GM13977 (cell line): ENCODE results near the gene OR6S1.
A peak's percentile ranks its signal among the peaks of the same experiment; 100 is the strongest.

Experiments used
- DNase-seq: peaks from one replicate; pipeline ENCODE4 v3.0.0; 2012; ENCODE audit warnings: low spot score
- CTCF ChIP-seq: IDR thresholded peaks from 2 replicates; pipeline ENCODE4 v1.5.1; 2012; ENCODE audit warnings: mild to moderate bottlenecking, control low read depth; ENCODE audit not compliant: insufficient read depth; ENCODE audit errors: extremely low read depth, missing control alignments
- in situ Hi-C: fragments of 300-500 bp; cut with MboI; formaldehyde crosslinking; loops from one replicate; pipeline ENCODE4 v1.12.0; 2022; ENCODE audit warnings: low sequenced_read_pairs, low pct_unique_long_range_greater_than_20kb, mixed read lengths, inconsistent platforms; ENCODE audit not compliant: unreplicated experiment

OR6S1 gene

GRCh38 chr14:20617138-20618003 lies 24.1 kb downstream of the OR6S1 start:
- no peak for DNase-seq
- TF ChIP-seq CTCF, result no peak
- in situ Hi-C loops, result no loop called here

- no peak for TF ChIP-seq CTCF
- in situ Hi-C loops, result no loop called here
- no peak for DNase-seq
Measured at GRCh38 chr14:20615996-20616395, 25.5 kb downstream of the OR6S1 start.

GRCh38 chr14:20614038-20614840 lies 27.3 kb downstream of the OR6S1 start:
- in situ Hi-C loops, result loop anchor here (5.0 kb wide), 2 partner anchors 73 to 287 kb away; partner anchors contain the start of gene ANG
- no peak for TF ChIP-seq CTCF
- no peak for DNase-seq

GRCh38 chr14:20613094-20614037 lies 28.1 kb downstream of the OR6S1 start:
- peak; percentile 35 for TF ChIP-seq CTCF
- peak; percentile 78 for DNase-seq
- in situ Hi-C loops, result loop anchor here (5.0 kb wide), 2 partner anchors 74 to 286 kb away; partner anchors contain the start of gene ANG

GRCh38 chr14:20612403-20612802 lies 29.1 kb downstream of the OR6S1 start:
- in situ Hi-C loops, result loop anchor here (5.0 kb wide), 2 partner anchors 75 to 285 kb away; partner anchors contain the start of gene ANG
- no peak for TF ChIP-seq CTCF

GRCh38 chr14:20611277-20611676 lies 30.2 kb downstream of the OR6S1 start:
- no peak for DNase-seq
- in situ Hi-C loops, result loop anchor here (5.0 kb wide), 2 partner anchors 76 to 284 kb away; partner anchors contain the start of gene ANG
- no peak for TF ChIP-seq CTCF

More at GRCh38 chr14:20612403-20612802, 29.1 kb downstream of the OR6S1 start:
- DNase-seq, result no peak
